Measurements from ENCODE around the gene CNN1.

CNN1 gene

GRCh38 chr19:11538232-11539036 is at the start of gene CNN1:
Gene CNN1 (plus strand): TSS chr19:11538851. CDS start chr19:11538928, 77 bp downstream.
- peak; percentile 61 for DNase-seq (ENCODE audit: low read depth)

GRCh38 chr19:11489378-11489777 is 49.3 kb upstream of the CNN1 start:
- no peak for DNase-seq (ENCODE audit: low read depth)

- DNase-seq (ENCODE audit: low read depth) = no peak
These were observed 43.9 kb upstream of the CNN1 start for GRCh38 chr19:11494634-11495285.

GRCh38 chr19:11495481-11495880 is 43.2 kb upstream of the CNN1 start:
- no peak for DNase-seq (ENCODE audit: low read depth)

- no peak for DNase-seq (ENCODE audit: low read depth)
These were observed 42.8 kb upstream of the CNN1 start for GRCh38 chr19:11495885-11496284.

- no peak for DNase-seq (ENCODE audit: low read depth)
These were observed 42.1 kb upstream of the CNN1 start for GRCh38 chr19:11496391-11497163.

- no peak for DNase-seq (ENCODE audit: low read depth)
These were observed 39.4 kb upstream of the CNN1 start for GRCh38 chr19:11499220-11499726.

GRCh38 chr19:11499890-11500420 is 38.7 kb upstream of the CNN1 start:
- no peak for DNase-seq (ENCODE audit: low read depth)

GRCh38 chr19:11504502-11505031 is 34.1 kb upstream of the CNN1 start:
- DNase-seq (ENCODE audit: low read depth) = no peak

- peak; percentile 70 for DNase-seq (ENCODE audit: low read depth)
These were observed 33.6 kb upstream of the CNN1 start for GRCh38 chr19:11505032-11505503.

GRCh38 chr19:11505504-11506100 is 33.0 kb upstream of the CNN1 start, which contains the start of gene ZNF653:
Gene ZNF653 (minus strand): TSS chr19:11505839. CDS start chr19:11505786, 53 bp downstream.
- DNase-seq (ENCODE audit: low read depth) = peak; percentile 67

GRCh38 chr19:11506101-11506555 is 32.5 kb upstream of the CNN1 start:
- no peak for DNase-seq (ENCODE audit: low read depth)

GRCh38 chr19:11506967-11507366 is 31.7 kb upstream of the CNN1 start:
- DNase-seq (ENCODE audit: low read depth) = no peak

- no peak for DNase-seq (ENCODE audit: low read depth)
These were observed 31.1 kb upstream of the CNN1 start for GRCh38 chr19:11507370-11508078.

- DNase-seq (ENCODE audit: low read depth) = no peak
These were observed 28.2 kb upstream of the CNN1 start for GRCh38 chr19:11510444-11510843.

- no peak for DNase-seq (ENCODE audit: low read depth)
These were observed 24.7 kb upstream of the CNN1 start for GRCh38 chr19:11513946-11514345.

GRCh38 chr19:11519138-11519537 is 19.5 kb upstream of the CNN1 start:
- no peak for DNase-seq (ENCODE audit: low read depth)

GRCh38 chr19:11528551-11529341 is 9.9 kb upstream of the CNN1 start, which contains the start of gene ECSIT:
Gene ECSIT (minus strand): TSS chr19:11529134. CDS start chr19:11519170, 9,964 bp downstream.
- DNase-seq (ENCODE audit: low read depth) = peak; percentile 96

- no peak for DNase-seq (ENCODE audit: low read depth)
These were observed 8.2 kb upstream of the CNN1 start for GRCh38 chr19:11530432-11530831.

- DNase-seq (ENCODE audit: low read depth) = no peak
These were observed 4.1 kb upstream of the CNN1 start for GRCh38 chr19:11534538-11534937.
